Body of pancreas (tissue), 4 donors: ENCODE results near the gene RNF222. TPM values are rescaled to one million over a fixed set of nuclear protein-coding genes. Genes with fewer than 3 reads are reported as not detected.

Experiments
- ATAC-seq: fragments of 150-250 bp; one replicate; pipeline ENCODE4 v1.9.1; 2016
- DNase-seq, 4 donors: peaks; one replicate each; pipeline ENCODE4 v3.0.0-alpha.2; 2019
- H3K27ac ChIP-seq, 4 donors: fragments of 200-600 bp; sonication (generic); 1 replicate in 3 of 4; 2 replicates in 1 of 4; pipeline versions ENCODE4 v1.5.1 to v1.6.1; 2016 to 2019; ENCODE audit warnings: mild to moderate bottlenecking in 1 of 4, mixed read lengths in 1 of 4, moderate library complexity in 1 of 4
- H3K27me3 ChIP-seq, 2 donors: fragments of 200-600 bp; sonication (generic); one replicate each; pipeline ENCODE4 v1.6.0; 2016; ENCODE audit warnings: mild to moderate bottlenecking in 1 of 2
- H3K36me3 ChIP-seq, 2 donors: fragments of 200-600 bp; sonication (generic); replicated peaks in 1 of 2; 2 replicates each; pipeline ENCODE4 v1.5.1; 2016; ENCODE audit warnings: low read depth in 2 of 2; ENCODE audit not compliant: insufficient read depth in 1 of 2
- H3K4me1 ChIP-seq: fragments of 200-600 bp; sonication (generic); one replicate; pipeline ENCODE4 v1.6.0; 2016
- H3K4me3 ChIP-seq, 2 donors: fragments of 200-600 bp; sonication (generic); 1 replicate in 1 of 2; 2 replicates in 1 of 2; pipeline ENCODE4 v1.5.1; 2016 to 2019
- H3K9me3 ChIP-seq, 3 donors: fragments of 200-600 bp; sonication (generic); 1 replicate in 2 of 3; 2 replicates in 1 of 3; pipeline ENCODE4 v1.5.1; 2016
- POLR2A ChIP-seq, 3 donors: fragments of 450-650 bp; IDR thresholded peaks; one replicate each; pipeline ENCODE4 v1.6.1; 2016; ENCODE audit warnings: antibody characterized with exemption in 3 of 3, mild to moderate bottlenecking in 2 of 3
- WGBS, 2 donors: methylation state at CpG; one replicate each; pipeline ENCODE4 v1.1.5; 2017; 5-methylcytosine and 5-hydroxymethylcytosine counted together
- intact Hi-C: fragments of 100-400 bp; cut with DNase I; formaldehyde crosslinking; loops from one replicate; pipeline ENCODE4 v1.15.1; 2023
- total RNA-seq, 2 donors: library from RNA; depleted of rRNA; stranded (reverse); fragments of >200 nt; gene quantifications; one replicate each; pipeline ENCODE4 v1.1.0, GENCODE V29; 2016
- TF ChIP-seq, protein P1 (sequence below), 7 experiments: fragments of 450-650 bp in 4 of 7; fragments of 200-600 bp in 3 of 7; sonication (generic) in 3 of 7; IDR thresholded peaks; one replicate each; pipeline ENCODE4 v1.5.1; 2016 to 2019; ENCODE audit warnings: antibody characterized with exemption in 7 of 7

RNF222 gene, protein sequence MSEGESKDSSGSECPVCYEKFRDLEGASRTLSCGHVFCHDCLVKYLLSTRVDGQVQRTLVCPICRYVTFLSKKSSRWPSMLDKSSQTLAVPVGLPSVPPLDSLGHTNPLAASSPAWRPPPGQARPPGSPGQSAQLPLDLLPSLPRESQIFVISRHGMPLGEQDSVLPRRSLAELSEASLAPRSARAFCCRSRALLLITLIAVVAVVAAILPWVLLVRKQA
- total RNA-seq = not detected

DNA sequence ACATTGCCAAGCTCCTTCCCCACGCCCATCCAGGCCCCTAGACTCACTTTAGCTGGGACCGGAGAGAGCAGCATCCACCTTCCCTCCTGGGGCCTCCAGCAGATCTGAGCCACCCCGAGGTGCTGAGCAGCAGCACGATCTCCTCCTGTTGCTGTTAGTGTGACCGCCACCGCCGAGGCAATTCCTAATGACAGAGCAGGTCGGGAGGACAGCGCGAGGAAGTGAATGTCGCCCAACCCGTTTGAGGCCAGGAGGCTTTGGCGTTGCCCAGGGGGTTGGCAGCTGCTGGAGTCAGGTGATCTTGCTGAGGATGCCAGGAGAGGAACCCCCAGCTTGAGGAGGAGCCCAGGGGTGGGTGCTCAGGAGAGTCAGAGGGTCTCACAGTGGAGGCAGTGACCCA, at the start of gene RNF222:
Gene RNF222 (minus strand): TSS at position 192 of the 400 bp plus-strand sequence. CDS start 4,366 bp downstream, outside the sequence.
- Histone ChIP-seq H3K27me3 (peaks cover 0 to 9% of the 10 kb centered on the region in 2 donors), H3K36me3 (no peaks in the 10 kb centered on the region), H3K4me3 (no peak within 1 kb of the TSS), H3K27ac (no peak within 1 kb of the TSS), H3K4me1 (no peaks in the 10 kb centered on the region), H3K9me3 (no peaks in the 10 kb centered on the region)
- DNase-seq = peak in 2 of 4 donors; percentile 29 to 55
- intact Hi-C loops = no loop called here
- TF ChIP-seq POLR2A (IDR thresholded peaks at IDR 0.05) = no peak
- TF ChIP-seq, protein P1, sequence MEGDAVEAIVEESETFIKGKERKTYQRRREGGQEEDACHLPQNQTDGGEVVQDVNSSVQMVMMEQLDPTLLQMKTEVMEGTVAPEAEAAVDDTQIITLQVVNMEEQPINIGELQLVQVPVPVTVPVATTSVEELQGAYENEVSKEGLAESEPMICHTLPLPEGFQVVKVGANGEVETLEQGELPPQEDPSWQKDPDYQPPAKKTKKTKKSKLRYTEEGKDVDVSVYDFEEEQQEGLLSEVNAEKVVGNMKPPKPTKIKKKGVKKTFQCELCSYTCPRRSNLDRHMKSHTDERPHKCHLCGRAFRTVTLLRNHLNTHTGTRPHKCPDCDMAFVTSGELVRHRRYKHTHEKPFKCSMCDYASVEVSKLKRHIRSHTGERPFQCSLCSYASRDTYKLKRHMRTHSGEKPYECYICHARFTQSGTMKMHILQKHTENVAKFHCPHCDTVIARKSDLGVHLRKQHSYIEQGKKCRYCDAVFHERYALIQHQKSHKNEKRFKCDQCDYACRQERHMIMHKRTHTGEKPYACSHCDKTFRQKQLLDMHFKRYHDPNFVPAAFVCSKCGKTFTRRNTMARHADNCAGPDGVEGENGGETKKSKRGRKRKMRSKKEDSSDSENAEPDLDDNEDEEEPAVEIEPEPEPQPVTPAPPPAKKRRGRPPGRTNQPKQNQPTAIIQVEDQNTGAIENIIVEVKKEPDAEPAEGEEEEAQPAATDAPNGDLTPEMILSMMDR (IDR thresholded peaks at IDR 0.05) = no peak
- ATAC-seq = peak; percentile 38
- 26 to 33% methylated on average over 3 to 13 of the region's 13 CpGs for WGBS, 2 donors

DNA sequence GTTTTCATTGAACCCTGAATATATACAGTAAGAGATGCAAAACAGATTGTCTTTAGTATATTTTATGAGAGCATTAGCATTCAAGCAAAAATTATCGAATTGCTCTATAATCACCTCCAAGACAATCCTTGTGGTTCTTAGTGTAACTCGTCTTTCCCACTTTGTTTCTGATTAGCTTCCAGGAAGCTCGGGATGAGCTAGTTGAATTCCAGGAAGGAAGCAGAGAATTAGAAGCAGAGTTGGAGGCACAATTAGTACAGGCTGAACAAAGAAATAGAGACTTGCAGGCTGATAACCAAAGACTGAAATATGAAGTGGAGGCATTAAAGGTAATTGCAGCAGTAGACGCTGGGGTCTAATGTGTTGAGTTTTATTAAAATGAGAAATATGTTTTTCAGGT, 47.9 kb upstream of the RNF222 start:
- 77 to 84% methylated on average over 4 of the region's 4 CpGs for WGBS, 2 donors
- ATAC-seq (no peak), DNase-seq (no peak)
- Histone ChIP-seq H3K27me3 (no peaks in the 10 kb centered on the region), H3K27ac (no peak overlapping the region), H3K4me3 (no peak overlapping the region), H3K9me3 (no peaks in the 10 kb centered on the region), H3K4me1 (no peaks in the 10 kb centered on the region), H3K36me3 (peaks cover 6 to 16% of the 10 kb centered on the region in 2 donors)
- no peak for TF ChIP-seq POLR2A (IDR thresholded peaks at IDR 0.05)
- TF ChIP-seq, protein P1 (IDR thresholded peaks at IDR 0.05) = no peak
- intact Hi-C loops = no loop called here

DNA sequence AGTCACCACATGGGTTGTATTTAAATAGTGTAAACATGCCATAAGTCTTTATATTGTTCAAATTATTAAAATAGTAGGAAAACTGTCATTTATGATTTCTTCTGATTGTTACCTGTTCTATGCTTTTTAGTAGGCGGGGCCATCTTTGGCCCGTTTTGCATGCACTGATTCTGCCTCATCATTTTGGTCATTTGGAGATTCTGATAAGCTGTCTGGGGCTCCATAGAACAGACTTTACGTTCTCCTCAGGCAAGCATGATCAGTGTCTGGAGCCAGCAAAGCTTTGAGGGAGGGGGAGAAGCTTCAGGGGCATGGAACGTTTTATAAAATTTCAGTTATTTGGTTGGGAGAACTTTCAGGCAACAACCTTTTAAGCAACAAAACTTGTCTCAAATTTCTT, 46.9 kb upstream of the RNF222 start:
- Histone ChIP-seq H3K36me3 (peaks cover 6 to 14% of the 10 kb centered on the region in 2 donors), H3K27me3 (no peaks in the 10 kb centered on the region), H3K9me3 (no peaks in the 10 kb centered on the region), H3K4me3 (no peak overlapping the region), H3K27ac (no peak overlapping the region), H3K4me1 (no peaks in the 10 kb centered on the region)
- no peak for TF ChIP-seq POLR2A (IDR thresholded peaks at IDR 0.05)
- TF ChIP-seq, protein P1 (IDR thresholded peaks at IDR 0.05) = no peak
- no peak for ATAC-seq
- WGBS, 2 donors = 63 to 81% methylated on average over 4 of the region's 4 CpGs
- DNase-seq = no peak
- intact Hi-C loops = no loop called here

DNA sequence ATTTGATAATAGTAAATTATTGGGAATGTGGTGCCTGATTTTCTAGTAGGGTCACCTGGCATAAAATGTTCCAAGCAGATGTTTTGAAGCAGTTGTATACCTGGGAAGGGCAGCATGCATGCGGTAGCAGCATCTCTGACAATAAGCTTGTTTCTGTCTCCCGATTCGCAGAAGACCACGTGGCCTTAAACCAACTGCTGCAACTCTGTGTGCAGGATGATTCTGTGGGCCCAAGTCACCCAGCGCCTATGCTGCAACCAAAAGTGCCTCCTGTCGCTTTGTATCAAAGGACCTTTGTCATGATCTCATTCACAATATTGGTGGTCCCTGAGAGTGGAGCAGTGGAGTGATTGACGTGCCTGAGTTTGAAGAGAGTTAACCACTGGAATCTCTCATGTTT, 46.1 kb upstream of the RNF222 start:
- no peak overlapping the region for H3K27ac ChIP-seq
- intact Hi-C loops = no loop called here
- H3K9me3 ChIP-seq = no peaks in the 10 kb centered on the region
- ATAC-seq (no peak), DNase-seq (no peak)
- no peaks in the 10 kb centered on the region for H3K4me1 ChIP-seq
- 86 to 95% methylated on average over 7 of the region's 7 CpGs for WGBS, 2 donors
- no peaks in the 10 kb centered on the region for H3K27me3 ChIP-seq
- no peak overlapping the region for H3K4me3 ChIP-seq
- TF ChIP-seq POLR2A (IDR thresholded peaks at IDR 0.05) = no peak
- TF ChIP-seq, protein P1 (IDR thresholded peaks at IDR 0.05) = no peak
- H3K36me3 ChIP-seq = peaks cover 4 to 11% of the 10 kb centered on the region in 2 donors

DNA sequence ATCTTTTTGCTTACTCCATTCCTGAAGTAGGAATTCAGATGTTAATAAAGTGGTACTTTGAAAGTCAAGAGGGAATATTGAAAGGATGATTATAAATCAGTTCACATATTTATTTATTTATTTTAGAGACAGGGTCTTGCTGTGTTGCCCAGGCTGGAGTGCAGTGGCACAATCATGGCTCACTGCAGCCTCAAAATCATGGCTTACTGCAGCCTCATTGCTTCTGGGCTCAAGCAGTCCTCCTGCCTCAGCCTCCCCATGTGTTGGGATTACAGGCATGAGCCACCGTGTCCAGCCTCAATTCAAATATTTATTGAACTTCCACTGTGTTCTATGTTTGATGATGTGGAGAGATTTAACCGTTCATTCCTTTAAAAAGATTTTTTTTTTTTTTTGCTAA, 44.7 kb upstream of the RNF222 start:
- H3K27ac ChIP-seq = no peak overlapping the region
- H3K27me3 ChIP-seq = no peaks in the 10 kb centered on the region
- ATAC-seq (no peak), DNase-seq (no peak)
- no peak overlapping the region for H3K4me3 ChIP-seq
- H3K9me3 ChIP-seq = no peaks in the 10 kb centered on the region
- TF ChIP-seq, protein P1 (IDR thresholded peaks at IDR 0.05) = no peak
- no peak for TF ChIP-seq POLR2A (IDR thresholded peaks at IDR 0.05)
- intact Hi-C loops = no loop called here
- H3K4me1 ChIP-seq = peaks cover 4% of the 10 kb centered on the region
- H3K36me3 ChIP-seq = peaks cover 0 to 9% of the 10 kb centered on the region in 2 donors
- 84 to 86% methylated on average over 2 of the region's 2 CpGs for WGBS, 2 donors
